GM19035 (cell line): Measurements from ENCODE around the gene GREB1.

Experiments
- ATAC-seq: cut with Tn5 transposase; IDR thresholded peaks from one replicate; pipeline ENCODE4 v1.9.1; 2021; ENCODE audit not compliant: unreplicated experiment

The GREB1 gene

GRCh38 chr2:11597538-11598225 lies 63.8 kb downstream of the GREB1 start:
- ATAC-seq = no peak

GRCh38 chr2:11598228-11598731 lies 64.4 kb downstream of the GREB1 start:
- ATAC-seq = no peak

- ATAC-seq = no peak
Measured at GRCh38 chr2:11602563-11603204, 68.8 kb downstream of the GREB1 start.

GRCh38 chr2:11610624-11611242 lies 76.9 kb downstream of the GREB1 start:
- ATAC-seq = no peak

- ATAC-seq = no peak
Measured at GRCh38 chr2:11611251-11611650, 77.4 kb downstream of the GREB1 start.

- ATAC-seq = no peak
Measured at GRCh38 chr2:11612553-11613215, 78.8 kb downstream of the GREB1 start.

GRCh38 chr2:11613297-11613696 lies 79.5 kb downstream of the GREB1 start:
- ATAC-seq = no peak

- ATAC-seq = no peak
Measured at GRCh38 chr2:11615209-11615608, 81.4 kb downstream of the GREB1 start.

- no peak for ATAC-seq
Measured at GRCh38 chr2:11616097-11616687, 82.3 kb downstream of the GREB1 start.

GRCh38 chr2:11616851-11617415 lies 83.1 kb downstream of the GREB1 start:
- ATAC-seq = no peak

GRCh38 chr2:11617527-11617926 lies 83.7 kb downstream of the GREB1 start:
- no peak for ATAC-seq

GRCh38 chr2:11617984-11618707 lies 84.3 kb downstream of the GREB1 start:
- no peak for ATAC-seq

GRCh38 chr2:11618708-11619062 lies 84.8 kb downstream of the GREB1 start:
- no peak for ATAC-seq

GRCh38 chr2:11621410-11621809 lies 87.6 kb downstream of the GREB1 start:
- ATAC-seq = no peak

GRCh38 chr2:11622611-11623010 lies 88.8 kb downstream of the GREB1 start:
- no peak for ATAC-seq

GRCh38 chr2:11624893-11625292 lies 91.0 kb downstream of the GREB1 start:
- no peak for ATAC-seq

GRCh38 chr2:11625671-11626070 lies 91.8 kb downstream of the GREB1 start:
- no peak for ATAC-seq

GRCh38 chr2:11628675-11629074 lies 94.8 kb downstream of the GREB1 start:
- ATAC-seq = no peak

- no peak for ATAC-seq
Measured at GRCh38 chr2:11629215-11629614, 95.4 kb downstream of the GREB1 start.

GRCh38 chr2:11629851-11630250 lies 96.0 kb downstream of the GREB1 start:
- no peak for ATAC-seq
